GM19397 (cell line): ENCODE results near the gene SLC7A6OS.
"Not testable (repeated sequence)": the region's sequence is repeated elsewhere in the genome, so short reads cannot be mapped to it uniquely, and the experiment has no call there.

Source experiments
- ATAC-seq: cut with Tn5 transposase; IDR thresholded peaks from one replicate; pipeline ENCODE4 v1.9.1; 2021; ENCODE audit warnings: mild to moderate bottlenecking, moderate library complexity; ENCODE audit not compliant: unreplicated experiment

SLC7A6OS gene

DNA sequence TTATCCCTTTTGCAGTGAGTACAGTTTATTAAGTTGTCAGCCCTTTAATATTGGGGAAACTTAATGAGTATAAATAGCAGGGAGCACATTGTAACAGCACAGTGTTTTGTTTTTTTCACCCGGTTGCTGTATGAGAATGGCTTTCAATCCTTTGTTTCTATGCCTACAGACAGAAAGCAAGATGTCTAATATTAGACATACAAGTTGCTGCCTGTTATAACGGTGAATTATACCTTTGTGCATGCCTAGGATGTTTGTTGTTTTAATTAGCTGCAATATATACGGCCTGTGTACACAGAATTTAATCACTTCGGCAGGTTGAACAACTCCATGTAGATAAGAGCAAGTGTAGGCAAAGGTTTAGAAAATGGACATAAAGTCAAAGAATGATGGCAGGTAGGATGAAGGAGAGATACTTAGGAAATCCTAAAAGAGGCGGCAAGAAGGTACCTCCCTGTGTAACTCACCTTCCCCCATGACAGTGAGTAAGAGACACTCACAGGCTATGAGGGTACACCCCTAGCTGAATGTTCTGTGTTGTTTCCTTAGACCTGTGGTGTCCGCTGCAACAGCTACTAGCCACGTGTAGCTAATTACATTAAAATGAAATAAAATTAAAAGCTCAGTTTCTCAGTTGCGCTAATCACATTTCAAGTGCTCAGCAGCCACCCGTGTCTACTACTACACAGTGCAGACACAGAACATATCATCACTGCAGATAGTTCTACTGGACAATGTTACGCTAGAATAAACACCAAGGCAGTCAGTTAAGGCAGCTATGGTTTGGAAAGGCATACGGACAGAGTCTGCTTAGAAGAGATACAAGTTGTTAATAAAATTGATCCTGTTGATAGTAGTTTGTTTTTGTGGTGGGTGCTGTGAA lies 10.9 kb downstream of the SLC7A6OS start:
- ATAC-seq: no peak

DNA sequence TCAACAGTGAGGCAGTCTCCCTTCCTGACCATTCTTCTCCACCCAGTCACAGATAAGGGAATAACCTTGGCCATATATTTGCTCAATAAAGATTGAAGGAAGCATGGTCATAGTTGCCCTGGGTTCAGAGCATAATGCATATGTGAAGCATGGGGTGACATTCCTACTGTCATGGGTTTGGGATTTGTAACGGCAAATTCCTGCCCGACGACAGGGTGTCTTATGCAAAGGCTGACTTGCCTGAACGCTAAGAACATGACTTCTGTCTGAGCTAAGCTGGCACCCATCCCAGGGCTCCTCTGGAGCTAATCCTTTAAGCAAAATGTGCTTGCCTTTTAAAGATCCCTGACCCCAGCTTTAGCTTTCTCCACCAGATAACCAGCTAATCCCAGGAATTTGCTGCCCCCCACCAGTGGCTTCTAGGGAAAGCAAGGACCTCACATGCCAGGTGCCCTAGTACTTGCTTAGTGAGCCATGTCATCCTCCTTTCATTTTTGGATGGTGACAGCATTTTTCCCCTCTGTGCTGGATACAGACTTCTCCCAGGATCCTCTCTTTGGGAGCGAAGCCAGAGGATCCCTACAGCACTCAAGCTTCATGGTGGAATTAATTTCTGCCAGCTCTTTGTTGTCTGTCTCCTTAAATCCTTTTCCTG lies 11.7 kb downstream of the SLC7A6OS start:
- no peak for ATAC-seq

DNA sequence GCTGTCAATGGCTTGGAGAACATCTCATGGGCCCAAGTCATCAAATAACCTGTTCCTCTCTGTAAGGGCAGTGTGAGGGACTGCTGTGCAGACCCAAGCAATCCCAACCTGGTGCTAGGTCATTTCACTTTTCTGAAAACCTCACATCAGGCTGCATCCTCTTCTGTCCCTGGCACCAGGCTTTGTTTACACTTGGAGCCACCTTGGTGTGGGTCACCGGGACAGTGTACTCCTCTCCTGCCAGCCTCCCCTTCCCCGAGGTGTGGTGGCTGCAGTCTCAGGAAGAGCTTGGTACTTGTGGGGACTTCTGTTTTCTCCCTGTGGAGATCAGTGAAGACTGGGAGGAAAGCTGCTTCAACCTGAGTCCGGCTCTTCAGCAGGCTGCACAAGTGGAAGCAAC lies 12.4 kb downstream of the SLC7A6OS start:
- ATAC-seq: no peak

DNA sequence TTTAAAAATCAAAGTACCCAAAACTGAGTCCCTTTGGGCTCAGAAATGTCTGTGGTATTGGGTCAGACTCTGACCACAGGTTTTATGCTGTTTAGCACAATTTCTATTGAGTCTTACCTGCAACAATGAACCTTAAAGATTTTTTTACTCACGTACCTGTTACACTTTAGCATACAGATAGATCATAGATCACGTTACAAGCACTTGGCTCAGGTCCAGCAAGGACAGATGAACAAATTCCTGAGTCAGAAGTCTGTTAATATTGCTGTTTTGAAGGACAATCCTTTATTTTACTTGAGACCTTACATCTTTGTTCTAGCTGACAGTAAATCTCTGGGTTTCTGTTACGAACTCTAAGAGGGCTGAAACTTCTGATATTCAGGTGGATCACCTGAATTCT lies 12.8 kb downstream of the SLC7A6OS start:
- no peak for ATAC-seq

DNA sequence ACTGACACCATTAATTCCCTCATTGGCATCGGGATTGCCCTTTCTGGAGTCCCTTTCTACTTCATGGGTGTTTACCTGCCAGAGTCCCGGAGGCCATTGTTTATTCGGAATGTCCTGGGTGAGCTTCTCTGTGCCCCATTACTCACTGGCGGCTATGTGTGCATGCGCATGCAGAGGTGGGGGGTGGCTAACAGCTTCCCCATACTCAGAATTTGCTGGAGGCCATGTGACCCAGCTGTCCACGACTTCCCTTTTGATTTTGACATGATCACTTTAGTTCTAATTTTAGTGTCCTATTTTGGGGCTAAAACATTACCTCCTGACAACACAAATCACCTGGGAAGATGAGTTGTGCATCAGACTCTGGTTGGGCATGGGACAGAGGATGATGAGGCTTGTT lies 14.1 kb downstream of the SLC7A6OS start:
- ATAC-seq: no peak

DNA sequence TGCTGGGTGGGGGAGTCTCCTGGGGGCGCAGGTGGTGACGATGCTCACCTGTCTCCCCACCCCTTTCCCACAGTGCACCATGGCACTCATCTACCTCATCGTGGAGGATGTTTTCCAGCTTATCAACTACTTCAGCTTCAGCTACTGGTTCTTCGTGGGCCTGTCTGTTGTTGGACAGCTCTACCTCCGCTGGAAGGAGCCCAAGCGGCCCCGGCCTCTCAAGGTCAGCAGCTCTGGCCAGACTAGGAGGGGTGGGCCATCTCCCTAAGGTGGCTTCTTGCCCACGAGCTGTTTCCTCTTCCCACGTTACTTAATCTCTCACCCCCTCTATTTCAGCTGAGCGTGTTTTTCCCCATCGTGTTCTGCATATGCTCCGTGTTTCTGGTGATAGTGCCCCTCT lies 14.5 kb downstream of the SLC7A6OS start:
- no peak for ATAC-seq

DNA sequence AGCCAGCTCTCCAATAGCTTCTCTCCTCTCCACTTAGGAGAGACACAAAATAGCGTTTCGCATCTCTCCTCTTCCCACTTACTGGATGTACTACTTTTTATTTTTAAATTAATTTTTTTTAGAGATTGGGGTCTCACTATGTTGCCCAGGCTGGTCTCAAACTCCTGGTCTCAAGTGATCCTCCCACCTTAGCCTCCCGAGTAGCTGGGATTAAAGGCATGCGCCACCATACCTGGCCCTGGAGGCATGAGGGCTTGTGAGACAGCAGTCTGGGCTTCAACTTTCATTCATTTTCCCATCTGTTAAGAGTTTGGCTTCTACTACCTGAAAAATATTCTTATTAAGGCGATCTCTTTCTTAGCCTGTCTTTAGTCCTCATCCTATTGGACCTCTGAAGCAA lies 18.3 kb downstream of the SLC7A6OS start:
- ATAC-seq: no peak

DNA sequence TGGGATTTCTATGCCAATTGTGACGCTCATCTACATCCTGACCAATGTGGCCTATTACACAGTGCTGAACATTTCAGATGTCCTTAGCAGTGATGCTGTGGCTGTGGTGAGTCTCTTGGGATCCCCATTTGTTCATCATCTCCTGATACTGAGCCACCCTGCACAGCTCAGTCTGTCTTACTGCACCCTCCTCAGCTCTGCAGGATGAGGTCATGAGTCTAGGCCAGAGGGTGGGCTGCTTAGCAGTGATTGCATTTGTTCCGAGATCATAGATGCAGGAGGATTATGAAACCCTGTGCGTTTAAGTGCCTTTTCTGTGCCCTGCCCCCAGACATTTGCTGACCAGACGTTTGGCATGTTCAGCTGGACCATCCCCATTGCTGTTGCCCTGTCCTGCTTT lies 19.5 kb downstream of the SLC7A6OS start:
- no peak for ATAC-seq

DNA sequence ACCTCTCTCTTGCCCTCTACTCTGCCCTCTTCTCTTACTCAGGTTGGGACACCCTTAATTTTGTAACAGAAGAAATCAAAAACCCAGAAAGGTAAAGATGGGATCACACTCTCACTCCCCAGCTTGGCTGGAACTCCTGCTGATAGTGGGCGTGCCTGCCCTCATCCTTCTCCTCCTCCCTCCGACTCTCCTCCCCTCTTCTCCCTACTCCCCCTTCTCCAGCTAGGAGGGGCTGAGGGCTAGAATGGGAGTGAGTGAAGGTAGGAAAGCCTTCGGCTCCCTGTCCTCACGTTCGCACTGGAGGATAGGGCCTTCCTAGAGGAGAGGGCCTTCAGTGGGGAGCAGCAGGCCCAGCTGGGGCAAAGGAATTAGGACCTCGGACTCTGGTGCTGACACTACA lies 20.3 kb downstream of the SLC7A6OS start:
- no peak for ATAC-seq

DNA sequence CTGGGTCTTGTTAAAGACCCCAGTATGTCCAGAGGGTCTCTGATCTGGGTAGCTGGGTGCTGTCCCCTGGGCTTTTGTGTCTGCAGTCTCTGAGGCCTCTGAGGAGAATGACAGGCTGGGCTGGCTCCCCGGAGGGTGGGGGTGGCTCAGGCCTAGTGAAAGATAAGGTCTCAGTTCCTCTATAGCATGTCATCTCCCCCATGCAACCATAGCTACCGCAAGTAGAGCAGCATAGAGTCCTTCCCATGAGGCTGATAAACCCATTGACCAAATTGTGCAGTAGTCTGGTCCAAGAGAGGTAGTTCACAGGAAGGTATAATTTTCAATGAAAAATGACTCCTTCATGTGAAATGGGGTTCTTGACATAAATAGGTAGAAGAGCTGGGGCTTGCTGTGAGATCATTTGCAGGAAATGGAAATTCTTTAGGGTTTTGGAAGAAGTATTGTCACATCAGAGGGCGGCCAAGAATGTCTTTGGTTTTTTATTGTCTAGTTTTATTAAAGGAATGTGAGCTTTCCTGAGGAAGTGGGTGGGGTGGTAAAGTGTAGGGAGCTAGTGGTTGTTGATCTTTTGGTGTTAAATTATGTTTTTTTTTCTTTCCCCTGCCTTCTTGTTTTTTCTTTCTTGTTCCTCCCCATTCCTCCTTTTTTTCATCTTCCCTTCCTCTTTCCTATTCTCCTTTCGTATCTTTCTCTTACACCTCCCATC lies 21.0 kb downstream of the SLC7A6OS start:
- peak; percentile 85 for ATAC-seq

DNA sequence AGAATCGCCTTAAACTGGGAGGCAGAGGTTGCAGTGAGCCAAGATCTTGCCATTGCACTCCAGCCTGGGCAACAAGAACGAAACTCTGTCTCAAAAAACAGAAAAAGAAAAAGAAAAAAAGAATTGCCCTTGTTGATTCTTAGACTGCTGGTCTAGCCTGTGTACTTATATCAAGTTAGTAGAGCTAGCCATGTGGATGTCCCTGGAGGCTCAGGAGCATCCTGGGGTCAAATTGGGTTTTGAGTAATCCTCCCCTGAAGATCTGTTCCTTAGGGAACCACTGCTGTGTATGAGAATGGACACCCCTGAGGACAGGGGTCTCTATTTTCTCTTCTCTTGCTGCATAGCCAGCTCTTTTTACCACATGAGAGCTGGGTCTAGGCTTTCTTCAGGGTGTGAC lies 21.5 kb downstream of the SLC7A6OS start:
- ATAC-seq: peak; percentile 5

DNA sequence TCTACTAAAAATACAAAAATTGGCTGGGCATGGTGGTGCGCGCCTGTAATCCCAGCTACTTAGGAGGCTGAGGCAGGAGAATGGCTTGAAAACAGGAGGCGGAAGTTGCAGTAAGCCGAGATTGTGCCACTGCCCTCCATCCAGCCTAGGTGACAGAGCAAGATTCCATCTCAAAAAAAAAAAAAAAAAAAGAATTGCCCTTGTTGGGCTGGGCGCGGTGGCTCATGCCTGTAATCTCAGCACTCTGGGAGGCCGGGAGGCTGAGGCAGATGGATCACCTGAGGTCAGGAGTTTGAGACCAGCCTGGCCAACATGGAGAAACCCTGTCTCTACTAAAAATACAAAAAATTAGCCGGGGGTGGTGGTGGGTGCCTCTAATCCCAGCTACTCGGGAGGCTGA lies 21.9 kb downstream of the SLC7A6OS start:
- ATAC-seq: not testable (repeated sequence)

DNA sequence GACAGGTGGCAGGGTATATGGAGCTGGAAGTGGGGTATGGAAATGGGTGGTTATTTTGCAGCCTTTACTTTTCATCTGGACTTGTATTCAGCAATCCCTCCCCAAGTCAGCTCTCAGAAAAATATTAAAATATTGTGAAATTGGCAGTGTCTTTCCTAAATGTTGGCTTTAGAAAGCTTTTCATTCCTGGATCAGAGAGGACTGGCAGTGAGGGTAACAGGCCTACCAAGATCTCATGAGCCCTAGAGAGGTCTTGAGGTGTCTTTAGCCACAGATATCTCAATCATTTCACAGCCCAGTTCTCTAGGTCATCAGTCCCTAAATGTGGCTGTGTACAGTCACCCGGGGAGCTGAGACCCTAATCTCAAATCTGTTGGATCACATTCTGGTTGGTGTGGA lies 22.5 kb downstream of the SLC7A6OS start:
- no peak for ATAC-seq

DNA sequence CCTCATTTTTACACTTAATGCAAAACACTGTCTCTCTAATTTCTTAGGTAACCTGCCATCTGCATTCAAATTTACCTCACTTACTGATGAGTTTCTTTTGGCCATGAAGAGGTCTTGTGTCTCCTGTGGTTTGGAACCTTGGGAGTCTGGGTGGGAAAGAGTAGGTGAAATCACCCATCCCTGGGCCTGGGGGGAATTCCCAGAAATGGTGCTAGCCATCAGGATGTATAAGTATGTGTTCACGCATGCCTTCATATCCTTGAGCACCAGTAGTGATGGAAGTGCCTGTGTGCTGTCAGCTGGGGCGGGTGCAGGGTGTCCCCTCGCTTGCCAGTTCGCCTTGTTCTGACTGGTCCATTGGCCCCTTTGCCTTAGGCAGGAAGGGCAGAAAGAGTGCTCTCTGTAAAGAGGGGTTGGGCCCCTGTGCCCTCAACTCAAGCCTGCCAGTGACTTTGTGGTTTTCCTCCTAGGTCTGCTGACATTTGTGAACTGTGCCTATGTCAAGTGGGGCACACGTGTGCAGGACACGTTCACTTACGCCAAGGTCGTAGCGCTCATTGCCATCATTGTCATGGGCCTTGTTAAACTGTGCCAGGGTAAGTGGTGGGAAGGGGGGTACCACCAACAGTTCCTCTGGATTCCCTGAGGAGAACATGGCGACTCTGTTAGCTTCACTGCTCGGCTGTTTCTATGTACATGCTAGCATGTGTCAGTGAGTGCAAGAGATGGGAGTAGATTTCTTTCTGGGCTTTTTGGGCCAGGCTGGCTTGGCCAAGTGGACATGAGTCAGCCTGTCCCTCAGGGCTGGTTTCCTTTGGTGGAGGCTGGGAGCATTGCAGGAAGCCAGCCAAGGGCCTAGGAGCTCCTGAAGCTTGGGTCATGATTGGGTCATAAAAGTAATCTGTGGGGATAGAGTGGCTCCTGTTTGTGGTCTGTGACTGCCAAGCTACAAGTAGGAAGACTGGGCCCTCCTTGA lies 23.2 kb downstream of the SLC7A6OS start:
- no peak for ATAC-seq

DNA sequence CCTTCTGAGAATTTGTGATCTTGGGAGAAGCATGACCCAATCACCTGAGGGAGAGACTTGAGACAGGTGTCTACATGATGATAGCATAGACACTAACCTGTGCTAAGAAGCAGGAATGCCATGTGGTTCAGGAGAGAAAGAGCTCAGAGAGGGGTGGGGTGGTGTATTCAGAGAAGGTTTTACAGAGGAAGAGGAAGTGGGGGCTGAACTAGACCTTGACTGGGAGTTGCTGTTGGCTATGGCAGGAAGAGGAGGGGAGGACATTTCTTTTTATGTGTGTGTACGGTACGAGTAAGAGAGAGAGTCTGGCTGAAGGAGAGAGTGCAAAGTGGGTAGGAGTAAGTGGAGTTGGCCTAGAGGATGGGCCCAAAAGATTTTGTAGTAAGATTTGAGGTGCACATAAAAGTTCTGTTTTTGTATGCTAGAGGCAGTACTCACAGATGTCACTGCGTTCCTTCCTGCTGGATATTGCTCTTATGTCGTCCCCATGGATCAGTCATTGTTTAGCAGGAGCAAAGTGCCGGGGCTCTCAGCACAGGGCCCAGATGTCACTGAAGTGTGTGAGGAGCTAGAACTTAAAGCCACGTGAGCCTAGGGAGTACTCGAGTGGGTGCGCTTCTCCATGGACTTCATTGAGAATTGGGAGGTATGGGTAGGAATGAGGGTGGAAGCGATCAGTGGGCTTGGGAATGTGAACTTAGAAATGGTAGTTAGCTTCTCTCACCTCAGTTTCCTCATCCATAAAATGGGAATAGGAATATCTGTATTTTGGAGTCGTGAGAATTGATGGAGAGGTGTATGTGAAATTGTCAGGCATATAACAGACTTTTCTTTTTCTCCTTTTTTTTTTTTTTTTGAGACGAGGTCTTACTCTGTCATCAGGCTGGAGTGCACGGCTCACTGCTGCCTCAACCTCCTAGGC lies 24.3 kb downstream of the SLC7A6OS start:
- no peak for ATAC-seq

DNA sequence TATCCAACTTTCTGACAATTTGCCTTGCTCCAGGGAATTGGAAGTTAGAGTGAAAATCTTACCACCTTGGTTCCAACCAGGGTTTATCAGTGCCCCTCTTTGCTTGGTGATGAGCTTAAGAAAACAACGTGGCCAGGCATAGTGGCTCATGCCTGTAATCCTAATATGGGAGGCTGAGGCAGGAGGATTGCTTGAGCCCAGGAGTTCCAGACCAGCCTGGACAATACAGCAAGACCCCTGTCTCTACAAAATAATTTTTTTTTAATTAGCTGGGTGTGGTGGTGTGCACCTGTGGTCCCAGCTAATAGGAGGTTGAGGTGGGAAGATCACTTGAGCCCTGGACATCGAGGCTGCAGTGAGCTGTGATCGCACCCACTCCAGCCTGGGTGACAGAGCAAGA lies 25.1 kb downstream of the SLC7A6OS start:
- no peak for ATAC-seq

DNA sequence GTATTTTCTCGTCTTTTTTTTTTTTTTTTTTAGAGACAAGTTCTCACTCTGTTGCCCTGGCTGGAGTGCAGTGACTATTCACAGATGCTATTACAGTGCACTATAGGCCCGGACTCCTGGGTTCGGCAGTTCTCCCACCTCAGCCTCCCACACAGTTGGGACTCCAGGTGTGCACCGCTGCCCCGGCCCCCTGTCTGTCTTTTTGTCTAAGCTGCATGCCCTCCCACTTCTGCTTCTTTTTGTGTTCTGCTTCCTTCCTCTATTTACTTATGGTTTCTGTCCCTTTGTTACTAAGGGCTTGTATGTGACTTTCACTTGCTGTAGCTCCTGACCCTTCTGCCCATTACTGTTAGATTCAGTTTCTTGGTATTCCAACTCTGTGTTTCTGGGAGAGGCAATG lies 25.9 kb downstream of the SLC7A6OS start:
- no peak for ATAC-seq

DNA sequence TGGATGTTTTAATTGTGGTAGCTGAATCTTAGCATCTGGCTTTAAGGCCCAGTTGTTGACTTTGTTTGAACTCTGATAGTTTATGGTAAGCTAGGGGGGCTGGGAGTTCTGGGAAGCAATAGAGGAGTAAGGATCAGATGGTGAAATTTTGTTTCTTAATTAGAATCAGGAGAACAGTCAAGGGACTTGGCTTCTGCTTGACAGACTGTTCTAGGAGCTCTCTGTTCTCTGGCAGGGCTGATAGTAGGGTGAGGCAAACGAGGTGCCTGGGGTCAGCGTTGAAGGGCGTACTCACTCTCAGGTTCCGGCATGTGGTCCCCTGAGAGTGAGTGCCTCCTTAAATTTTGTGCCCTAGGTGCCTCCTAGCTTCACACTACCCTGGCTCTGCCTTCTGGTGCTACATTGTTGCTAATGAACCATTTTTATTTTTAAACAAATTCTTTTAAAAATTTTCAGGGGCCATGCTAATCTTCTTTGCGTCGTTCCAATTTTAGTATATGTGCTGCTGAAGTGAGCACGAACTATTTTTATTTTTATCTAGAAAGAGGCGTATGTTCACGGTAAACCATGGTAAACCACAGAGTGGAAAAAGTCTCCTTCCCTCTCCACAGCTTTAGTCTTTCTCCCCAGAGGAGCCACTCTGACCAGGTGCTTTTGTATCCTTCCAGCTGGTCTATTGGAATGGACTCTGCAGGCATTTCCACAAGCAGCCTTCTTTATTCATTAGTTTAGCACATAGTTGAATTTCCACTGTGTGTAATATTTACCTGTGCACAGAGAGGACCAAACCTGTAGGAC lies 26.7 kb downstream of the SLC7A6OS start:
- no peak for ATAC-seq

DNA sequence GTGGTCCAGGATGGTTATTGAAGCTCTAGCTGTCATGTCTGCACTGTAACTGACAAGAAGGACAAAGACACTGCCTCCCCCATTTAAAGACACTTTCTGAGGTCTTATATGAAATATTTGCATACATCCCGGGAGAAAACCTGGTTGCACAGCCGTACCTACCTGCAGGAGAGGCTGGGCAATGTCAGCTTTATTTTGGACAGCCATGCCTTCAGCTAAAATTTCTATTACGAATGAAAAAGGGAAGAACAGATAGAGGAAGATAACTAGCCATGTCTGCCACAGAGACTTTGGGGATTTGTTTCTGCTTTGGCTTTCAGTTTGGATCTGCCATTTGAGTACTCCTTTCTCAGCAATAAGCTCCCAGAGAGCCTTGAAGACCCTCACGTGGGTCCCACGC lies 27.4 kb downstream of the SLC7A6OS start:
- ATAC-seq: no peak
